Left kidney (tissue), 2 donors: Measurements from ENCODE around the gene DNAI2. TPM values are rescaled to one million over a fixed set of nuclear protein-coding genes. Genes with fewer than 3 reads are reported as not detected.
"Not testable (repeated sequence)": the region's sequence is repeated elsewhere in the genome, so short reads cannot be mapped to it uniquely, and the experiment has no call there.

Experiments used
- DNase-seq: peaks from one replicate; pipeline ENCODE4 v3.0.0-alpha.2; 2013
- polyA plus RNA-seq: library from polyadenylated mRNA; unstranded; fragments of 120-200 nt; gene quantifications from one replicate; pipeline ENCODE4 v1.2.1, GENCODE V29; 2013; ENCODE audit not compliant: insufficient read length

DNAI2 gene
- polyA plus RNA-seq, 1 donor: 0.12 TPM

DNA sequence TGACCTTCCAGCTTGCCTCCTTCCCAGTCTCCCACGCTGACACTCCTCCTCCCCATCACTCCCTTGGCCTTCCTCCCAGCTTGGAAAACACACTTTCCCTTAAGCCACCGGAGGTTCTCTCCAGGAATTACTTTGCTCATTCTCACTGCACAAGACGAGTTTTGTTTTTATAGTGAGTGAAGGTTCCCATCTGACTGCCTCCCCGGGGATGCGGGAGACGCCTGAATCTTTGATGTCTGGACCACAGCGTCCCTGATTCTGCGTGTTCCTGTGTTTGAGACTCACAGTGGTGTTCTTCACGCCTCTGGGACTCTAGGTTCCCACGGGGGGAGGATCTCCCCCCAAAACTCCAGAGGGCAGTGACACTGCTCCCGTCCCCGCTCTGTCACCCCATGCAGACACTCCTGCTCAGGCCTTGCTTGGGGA lies 2.0 kb downstream of the DNAI2 start:
- no peak for DNase-seq

- DNase-seq: no peak
Observed at GRCh38 chr17:74276541-74277009, 2.5 kb downstream of the DNAI2 start.

- no peak for DNase-seq
Observed at GRCh38 chr17:74277935-74278334, 3.9 kb downstream of the DNAI2 start.

DNA sequence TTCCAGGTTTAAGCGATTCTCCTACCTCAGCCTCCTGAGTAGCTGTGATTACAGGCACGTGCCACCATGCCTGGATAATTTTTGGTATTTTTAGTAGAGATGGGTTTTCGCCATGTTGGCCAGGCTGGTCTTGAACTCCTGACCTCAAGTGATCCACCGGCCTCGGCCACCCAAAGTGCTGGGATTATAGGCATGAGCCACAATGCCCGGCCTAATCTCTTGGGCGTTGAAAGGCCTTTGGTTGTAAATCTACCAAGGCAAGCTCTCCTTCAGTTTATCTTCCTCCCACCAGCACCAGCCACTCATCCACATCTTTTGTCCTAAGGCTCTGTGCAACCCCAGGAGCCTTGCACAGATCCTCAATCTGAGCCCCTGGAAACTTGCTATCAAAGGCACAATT lies 5.6 kb downstream of the DNAI2 start:
- DNase-seq: not testable (repeated sequence)

- DNase-seq: no peak
Observed at GRCh38 chr17:74280093-74280513, 6.1 kb downstream of the DNAI2 start.

DNA sequence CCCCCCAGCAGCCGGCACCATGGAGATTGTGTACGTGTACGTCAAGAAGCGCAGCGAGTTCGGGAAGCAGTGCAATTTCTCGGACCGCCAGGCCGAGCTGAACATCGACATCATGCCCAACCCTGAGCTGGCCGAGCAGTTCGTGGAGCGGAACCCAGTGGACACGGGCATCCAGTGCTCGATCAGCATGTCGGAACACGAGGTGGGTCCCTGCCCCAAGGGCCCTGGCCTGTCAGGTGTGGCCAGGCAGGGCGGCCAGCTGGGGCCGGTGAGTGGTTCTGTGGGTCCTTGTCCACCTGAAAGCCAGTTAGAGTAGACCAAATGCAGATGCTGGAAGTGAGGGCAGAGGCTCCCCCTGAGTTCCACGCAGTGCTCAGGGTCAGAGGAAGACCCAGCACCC lies 7.8 kb downstream of the DNAI2 start:
- no peak for DNase-seq

DNA sequence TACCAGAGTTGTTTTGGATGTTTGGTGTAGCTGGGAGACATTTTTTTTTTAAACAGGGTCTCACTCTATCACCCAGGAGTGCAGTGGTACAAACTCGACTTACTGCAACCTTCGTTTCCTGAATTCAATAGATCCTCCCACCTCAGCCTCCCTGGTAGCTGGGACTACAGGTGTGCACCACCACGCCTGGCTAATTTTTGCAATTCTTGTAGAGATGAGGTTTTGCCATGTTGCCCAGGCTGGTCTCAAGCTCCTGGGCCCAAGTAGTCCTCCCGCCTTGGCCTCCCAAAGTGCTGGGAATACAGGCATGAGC lies 8.2 kb downstream of the DNAI2 start:
- DNase-seq: not testable (repeated sequence)

GRCh38 chr17:74282587-74283370 lies 8.7 kb downstream of the DNAI2 start:
- DNase-seq: no peak

DNA sequence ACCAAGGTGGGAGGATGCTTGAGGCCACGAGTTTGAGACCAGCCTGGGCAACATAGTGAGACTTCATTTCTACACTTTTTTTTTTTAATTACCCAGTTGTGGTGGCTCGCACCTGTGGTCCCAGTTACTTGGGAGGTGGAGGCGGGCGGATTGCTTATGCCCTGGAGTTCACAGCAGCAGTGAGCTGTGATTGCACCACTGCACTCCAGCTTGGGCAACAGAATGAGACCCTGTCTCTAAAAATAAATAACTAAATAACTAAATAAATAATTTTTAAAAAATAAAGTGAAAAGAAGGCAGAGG lies 9.3 kb downstream of the DNAI2 start:
- DNase-seq: no peak

DNA sequence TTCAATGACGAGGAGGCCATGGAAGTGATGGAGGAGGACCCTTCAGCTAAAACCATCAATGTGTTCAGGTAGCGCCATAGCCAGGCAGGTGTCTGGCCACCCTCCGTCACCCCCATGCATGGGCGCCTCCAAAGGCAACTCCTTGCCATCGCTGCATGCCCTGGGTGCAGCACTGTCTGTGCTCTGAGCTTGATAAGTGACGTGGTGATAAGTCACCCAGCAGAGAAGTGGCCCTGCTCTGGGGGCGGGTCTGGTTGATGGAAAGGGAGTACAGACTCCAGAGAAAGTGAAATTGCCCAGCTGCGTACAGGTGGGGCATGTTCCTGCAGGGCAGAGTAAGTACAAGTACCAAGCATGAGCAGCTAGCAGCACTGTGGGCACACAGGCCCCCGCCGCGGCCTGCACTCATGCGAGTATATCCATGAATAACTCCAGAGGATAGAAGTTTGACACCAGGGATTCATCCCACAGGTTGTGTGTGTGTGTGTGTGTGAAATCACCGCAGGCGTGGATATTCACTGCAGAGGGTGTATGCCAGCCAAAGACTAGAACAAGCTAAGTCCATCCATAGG lies 13.1 kb downstream of the DNAI2 start:
- DNase-seq: no peak

DNA sequence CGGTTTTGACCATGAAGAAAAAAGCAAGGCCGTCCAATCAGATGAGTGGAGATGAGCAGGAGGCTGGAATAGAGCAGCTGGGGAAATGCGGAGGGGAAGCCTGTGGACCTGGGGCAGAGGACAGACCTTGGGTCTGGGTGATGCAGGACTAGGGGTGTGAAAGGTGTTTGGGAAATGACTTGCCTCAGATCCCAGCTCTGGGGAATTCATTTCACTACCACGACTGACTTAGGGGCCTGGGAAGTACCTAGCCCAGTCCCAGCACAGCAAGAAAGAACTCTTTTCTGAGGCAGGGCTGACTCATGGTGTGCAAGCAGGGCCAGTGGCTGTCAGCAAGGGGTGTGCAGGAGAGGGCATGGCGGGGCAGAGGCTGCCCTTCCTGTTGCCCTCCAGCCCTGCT lies 14.8 kb downstream of the DNAI2 start:
- no peak for DNase-seq

DNA sequence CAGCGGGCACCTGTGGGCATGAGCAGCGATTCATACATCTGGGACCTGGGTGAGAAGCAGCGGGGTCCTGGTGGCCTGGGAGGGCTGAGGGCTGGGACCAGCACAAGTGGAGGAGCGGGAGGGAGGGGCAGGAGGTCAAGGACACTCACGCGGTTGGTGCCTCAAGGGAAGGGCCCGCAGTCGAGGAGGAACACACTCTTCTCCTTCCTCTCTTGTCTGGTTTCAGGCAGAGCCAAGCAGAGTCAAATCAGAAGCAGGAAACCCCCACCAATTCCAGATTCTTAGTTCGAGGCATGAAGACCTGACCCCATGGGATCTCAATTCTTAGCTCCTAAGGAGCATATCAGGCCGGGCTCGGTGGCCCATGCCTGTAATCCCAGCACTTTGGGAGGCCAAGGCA lies 15.7 kb downstream of the DNAI2 start:
- DNase-seq: no peak

DNA sequence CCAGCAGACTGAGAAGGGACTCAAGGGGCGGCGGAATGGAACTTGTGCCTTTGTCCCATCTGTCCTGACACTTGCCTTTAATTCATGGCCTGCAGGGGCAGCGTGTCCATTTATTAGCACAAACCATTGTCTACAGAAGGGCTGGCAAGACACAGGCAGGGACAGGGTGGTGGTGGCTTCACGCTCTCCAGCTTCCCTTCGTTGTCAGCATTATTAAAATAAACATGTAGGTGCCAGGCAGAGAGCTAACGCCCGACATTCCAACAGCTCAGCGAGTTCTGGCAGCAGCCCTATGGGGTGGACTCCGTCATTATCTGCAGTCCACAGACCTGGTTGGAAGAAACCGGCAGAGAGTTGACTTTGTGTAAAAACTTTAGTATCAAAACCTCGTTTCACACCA lies 16.3 kb downstream of the DNAI2 start:
- DNase-seq: no peak

DNA sequence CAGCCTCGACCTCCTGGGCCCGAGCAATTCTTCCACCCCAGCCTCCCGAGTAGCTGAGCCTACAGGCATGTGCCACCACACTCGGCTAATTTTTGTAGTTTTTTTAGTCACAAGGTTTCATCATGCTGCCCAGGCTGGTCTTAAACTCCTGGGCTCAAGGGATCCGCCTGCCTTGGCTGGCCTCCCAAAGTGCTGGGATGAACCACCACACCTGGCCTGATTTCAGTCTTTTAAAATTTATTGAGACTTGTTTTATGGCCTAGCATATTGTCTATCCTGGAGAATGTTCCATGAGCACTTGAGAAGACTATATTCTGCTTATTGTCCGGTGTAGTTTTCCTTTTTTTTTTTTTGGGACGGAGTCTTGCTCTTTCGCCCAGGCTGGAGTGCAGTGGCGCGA lies 18.5 kb downstream of the DNAI2 start:
- no peak for DNase-seq

GRCh38 chr17:74295625-74296547 lies 21.9 kb downstream of the DNAI2 start:
- DNase-seq: no peak

GRCh38 chr17:74296548-74296936 lies 22.5 kb downstream of the DNAI2 start:
- DNase-seq: peak; percentile 57

GRCh38 chr17:74297941-74298340 lies 23.9 kb downstream of the DNAI2 start:
- no peak for DNase-seq

DNA sequence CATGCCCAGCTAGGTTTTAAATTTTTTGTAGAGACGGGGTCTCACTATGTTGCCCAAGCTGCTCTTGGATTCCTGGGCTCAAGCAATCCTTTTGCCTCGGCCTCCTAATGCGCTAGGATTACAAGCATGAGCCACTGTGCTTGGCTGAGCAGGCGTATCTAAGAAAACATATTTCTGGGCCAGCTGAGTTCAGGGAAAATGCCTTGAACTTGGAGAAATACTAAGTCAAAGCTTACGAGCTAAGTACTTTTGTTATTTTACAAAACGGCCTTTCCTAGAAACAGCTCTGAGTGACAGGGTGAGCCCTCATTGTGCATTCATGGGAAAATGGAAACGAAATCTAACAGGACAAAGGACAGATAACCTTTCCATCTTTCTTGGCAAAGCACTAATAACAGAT lies 24.7 kb downstream of the DNAI2 start:
- DNase-seq: no peak

- no peak for DNase-seq
Observed at GRCh38 chr17:74299226-74300009, 25.4 kb downstream of the DNAI2 start.

GRCh38 chr17:74303305-74303704 lies 29.3 kb downstream of the DNAI2 start:
- DNase-seq: no peak

GRCh38 chr17:74304184-74304583 lies 30.1 kb downstream of the DNAI2 start:
- no peak for DNase-seq
